Ishikawa (cell line): ENCODE data around the gene EEF1AKMT1.

ENCODE experiments used
- CEBPB ChIP-seq: IDR thresholded peaks from 2 replicates; pipeline ENCODE4 v1.6.1; 2012
- CREB1 ChIP-seq: IDR thresholded peaks from 2 replicates; pipeline ENCODE4 v1.6.1; 2012; ENCODE audit warnings: low read depth
- EGR1 ChIP-seq: IDR thresholded peaks from 2 replicates; pipeline ENCODE4 v1.6.1; 2012
- EP300 ChIP-seq: IDR thresholded peaks from 2 replicates; pipeline ENCODE4 v1.6.1; 2012; ENCODE audit warnings: borderline replicate concordance
- FOXM1 ChIP-seq: IDR thresholded peaks from 2 replicates; pipeline ENCODE4 v1.6.1; 2012; ENCODE audit warnings: low read depth, borderline replicate concordance
- MAX ChIP-seq: IDR thresholded peaks from 2 replicates; pipeline ENCODE4 v1.6.1; 2012
- NFIC ChIP-seq: IDR thresholded peaks from 2 replicates; pipeline ENCODE4 v1.6.1; 2012
- RAD21 ChIP-seq: IDR thresholded peaks from 2 replicates; pipeline ENCODE4 v1.6.1; 2012; ENCODE audit warnings: low read depth
- TAF1 ChIP-seq: IDR thresholded peaks from 2 replicates; pipeline ENCODE4 v1.6.1; 2012; ENCODE audit warnings: low read depth, mild to moderate bottlenecking
- TCF12 ChIP-seq: IDR thresholded peaks from 2 replicates; pipeline ENCODE4 v1.6.1; 2012; ENCODE audit warnings: low read depth
- TEAD4 ChIP-seq: IDR thresholded peaks from 2 replicates; pipeline ENCODE4 v1.6.1; 2012
- YY1 ChIP-seq: IDR thresholded peaks from 2 replicates; pipeline ENCODE4 v1.6.1; 2012; ENCODE audit warnings: low read depth
- ZBTB7A ChIP-seq: IDR thresholded peaks from 2 replicates; pipeline ENCODE4 v1.6.1; 2012; ENCODE audit warnings: low read depth
- TF ChIP-seq, protein P1 (sequence below): IDR thresholded peaks from 2 replicates; pipeline ENCODE4 v1.6.1; 2012
- TF ChIP-seq, protein P2 (sequence below): IDR thresholded peaks from 2 replicates; pipeline ENCODE4 v1.6.1; 2012; ENCODE audit warnings: low read depth, mild to moderate bottlenecking

Gene EEF1AKMT1

GRCh38 chr13:20686863-20687579, 86.7 kb downstream of the EEF1AKMT1 start:
- TF ChIP-seq TAF1 (no peak), CEBPB (no peak), YY1 (no peak), CREB1 (no peak), MAX (no peak), ZBTB7A (no peak), RAD21 (no peak), FOXM1 (no peak), TCF12 (no peak), NFIC (no peak), TEAD4 (no peak)
- TF ChIP-seq, protein P1, sequence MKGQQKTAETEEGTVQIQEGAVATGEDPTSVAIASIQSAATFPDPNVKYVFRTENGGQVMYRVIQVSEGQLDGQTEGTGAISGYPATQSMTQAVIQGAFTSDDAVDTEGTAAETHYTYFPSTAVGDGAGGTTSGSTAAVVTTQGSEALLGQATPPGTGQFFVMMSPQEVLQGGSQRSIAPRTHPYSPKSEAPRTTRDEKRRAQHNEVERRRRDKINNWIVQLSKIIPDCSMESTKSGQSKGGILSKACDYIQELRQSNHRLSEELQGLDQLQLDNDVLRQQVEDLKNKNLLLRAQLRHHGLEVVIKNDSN: no peak
- TF ChIP-seq, protein P2, sequence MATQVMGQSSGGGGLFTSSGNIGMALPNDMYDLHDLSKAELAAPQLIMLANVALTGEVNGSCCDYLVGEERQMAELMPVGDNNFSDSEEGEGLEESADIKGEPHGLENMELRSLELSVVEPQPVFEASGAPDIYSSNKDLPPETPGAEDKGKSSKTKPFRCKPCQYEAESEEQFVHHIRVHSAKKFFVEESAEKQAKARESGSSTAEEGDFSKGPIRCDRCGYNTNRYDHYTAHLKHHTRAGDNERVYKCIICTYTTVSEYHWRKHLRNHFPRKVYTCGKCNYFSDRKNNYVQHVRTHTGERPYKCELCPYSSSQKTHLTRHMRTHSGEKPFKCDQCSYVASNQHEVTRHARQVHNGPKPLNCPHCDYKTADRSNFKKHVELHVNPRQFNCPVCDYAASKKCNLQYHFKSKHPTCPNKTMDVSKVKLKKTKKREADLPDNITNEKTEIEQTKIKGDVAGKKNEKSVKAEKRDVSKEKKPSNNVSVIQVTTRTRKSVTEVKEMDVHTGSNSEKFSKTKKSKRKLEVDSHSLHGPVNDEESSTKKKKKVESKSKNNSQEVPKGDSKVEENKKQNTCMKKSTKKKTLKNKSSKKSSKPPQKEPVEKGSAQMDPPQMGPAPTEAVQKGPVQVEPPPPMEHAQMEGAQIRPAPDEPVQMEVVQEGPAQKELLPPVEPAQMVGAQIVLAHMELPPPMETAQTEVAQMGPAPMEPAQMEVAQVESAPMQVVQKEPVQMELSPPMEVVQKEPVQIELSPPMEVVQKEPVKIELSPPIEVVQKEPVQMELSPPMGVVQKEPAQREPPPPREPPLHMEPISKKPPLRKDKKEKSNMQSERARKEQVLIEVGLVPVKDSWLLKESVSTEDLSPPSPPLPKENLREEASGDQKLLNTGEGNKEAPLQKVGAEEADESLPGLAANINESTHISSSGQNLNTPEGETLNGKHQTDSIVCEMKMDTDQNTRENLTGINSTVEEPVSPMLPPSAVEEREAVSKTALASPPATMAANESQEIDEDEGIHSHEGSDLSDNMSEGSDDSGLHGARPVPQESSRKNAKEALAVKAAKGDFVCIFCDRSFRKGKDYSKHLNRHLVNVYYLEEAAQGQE: no peak

GRCh38 chr13:20686167-20686566, 87.6 kb downstream of the EEF1AKMT1 start:
- no peak for TF ChIP-seq RAD21
- TF ChIP-seq, protein P2: no peak
- no peak for TF ChIP-seq TEAD4
- TF ChIP-seq, protein P1: no peak
- no peak for TF ChIP-seq CEBPB
- TF ChIP-seq CREB1: no peak
- TF ChIP-seq ZBTB7A: no peak
- no peak for TF ChIP-seq TAF1
- TF ChIP-seq EP300: no peak
- TF ChIP-seq FOXM1: no peak
- no peak for TF ChIP-seq MAX
- TF ChIP-seq EGR1: no peak
- TF ChIP-seq NFIC: no peak
- TF ChIP-seq TCF12: no peak
- TF ChIP-seq YY1: no peak

- TF ChIP-seq TCF12: no peak
- no peak for TF ChIP-seq MAX
- no peak for TF ChIP-seq ZBTB7A
- TF ChIP-seq YY1: no peak
- no peak for TF ChIP-seq EP300
- TF ChIP-seq FOXM1: no peak
- TF ChIP-seq CEBPB: no peak
- TF ChIP-seq, protein P1: no peak
- no peak for TF ChIP-seq CREB1
- TF ChIP-seq TEAD4: no peak
- no peak for TF ChIP-seq RAD21
- no peak for TF ChIP-seq TAF1
- TF ChIP-seq, protein P2: no peak
- TF ChIP-seq NFIC: no peak
- no peak for TF ChIP-seq EGR1
Measured at GRCh38 chr13:20685092-20685491, 88.7 kb downstream of the EEF1AKMT1 start.

DNA sequence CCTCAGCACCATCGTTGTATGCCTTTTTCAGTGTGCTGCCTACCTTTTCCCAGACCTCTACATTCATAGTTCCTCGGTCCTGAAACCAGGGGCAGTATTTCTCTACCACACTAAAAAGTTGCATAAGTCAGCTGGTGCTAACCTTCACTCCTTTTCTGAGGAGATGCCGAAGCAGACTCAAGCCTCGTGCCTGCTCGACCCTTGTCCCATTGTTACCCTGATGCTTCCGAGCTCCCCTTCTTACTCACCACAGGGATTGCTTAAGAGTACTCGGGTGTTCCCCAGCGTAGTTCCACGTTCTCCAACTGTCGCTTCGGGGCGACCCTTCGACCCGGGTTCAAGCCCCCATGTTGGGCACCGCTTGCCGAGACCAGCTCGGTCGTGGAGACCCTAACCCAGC, 89.2 kb downstream of the EEF1AKMT1 start:
- no peak for TF ChIP-seq ZBTB7A
- no peak for TF ChIP-seq EGR1
- no peak for TF ChIP-seq MAX
- TF ChIP-seq, protein P1: no peak
- no peak for TF ChIP-seq CEBPB
- no peak for TF ChIP-seq TEAD4
- no peak for TF ChIP-seq CREB1
- TF ChIP-seq EP300: no peak
- no peak for TF ChIP-seq TAF1
- no peak for TF ChIP-seq YY1
- no peak for TF ChIP-seq FOXM1
- TF ChIP-seq RAD21: no peak
- TF ChIP-seq TCF12: no peak
- no peak for TF ChIP-seq NFIC
- TF ChIP-seq, protein P2: no peak
